Caco-2 (cell line): ENCODE results near the gene CCDC97. TPM values are rescaled to one million over a fixed set of nuclear protein-coding genes. Genes with fewer than 3 reads are reported as not detected.

Experiments
- BruUV-seq: library from RNA; stranded (reverse); fragments of 400-500 nt; replicated peaks from 2 replicates; lab custom pipeline; 2021; lab: Mats Ljungman, UMichigan
- CTCF ChIA-PET: fragments of 300-600 bp; sonication (Branson Sonifier 250); formaldehyde crosslinking; loops from one replicate; lab custom pipeline; 2022; ENCODE audit warnings: antibody characterized with exemption; lab: Charles Lee
- POLR2A ChIA-PET: fragments of 300-600 bp; sonication (Branson Sonifier 250); formaldehyde crosslinking; loops from one replicate; lab custom pipeline; 2022; ENCODE audit warnings: antibody characterized with exemption; lab: Charles Lee
- DNase-seq, 2 experiments: peaks; one replicate each; pipeline versions ENCODE4 v3.0.0 to v3.0.0-alpha.2; 2020 to 2022
- H3K27me3 ChIP-seq: replicated peaks from 2 replicates; pipeline ENCODE4 v1.6.0; 2011; ENCODE audit warnings: low read length; ENCODE audit not compliant: control insufficient read depth, insufficient read depth
- H3K36me3 ChIP-seq: 2 replicates; pipeline ENCODE4 v1.5.1; 2011; ENCODE audit warnings: low read length; ENCODE audit not compliant: control insufficient read depth, insufficient read depth
- H3K4me1 ChIP-seq: fragments of 250-450 bp; sonication (Bioruptor Pico); 2 replicates; pipeline ENCODE4 v1.5.1; 2020; ENCODE audit warnings: mild to moderate bottlenecking
- H3K4me3 ChIP-seq: 2 replicates; pipeline ENCODE4 v1.5.1; 2011; ENCODE audit warnings: low read depth, mild to moderate bottlenecking, control low read depth, low read length
- H3K9me3 ChIP-seq: fragments of 250-450 bp; sonication (Bioruptor Pico); 2 replicates; pipeline ENCODE4 v1.5.1; 2020; ENCODE audit warnings: mild to moderate bottlenecking, moderate library complexity
- H3K27ac Mint-ChIP-seq: one replicate; pipeline ENCODE4 v1.8.0; 2022; ENCODE audit warnings: mixed read lengths; ENCODE audit not compliant: unreplicated experiment
- H3K27me3 Mint-ChIP-seq: one replicate; pipeline ENCODE4 v1.8.0; 2022; ENCODE audit warnings: mixed read lengths; ENCODE audit not compliant: insufficient read depth, unreplicated experiment
- H3K36me3 Mint-ChIP-seq: one replicate; pipeline ENCODE4 v1.8.0; 2022; ENCODE audit warnings: mild to moderate bottlenecking, mixed read lengths; ENCODE audit not compliant: insufficient read depth, unreplicated experiment
- H3K4me1 Mint-ChIP-seq: one replicate; pipeline ENCODE4 v1.8.0; 2022; ENCODE audit warnings: low read depth, mixed read lengths; ENCODE audit not compliant: unreplicated experiment
- H3K4me3 Mint-ChIP-seq: one replicate; pipeline ENCODE4 v1.8.0; 2022; ENCODE audit warnings: mild to moderate bottlenecking, moderate library complexity, mixed read lengths; ENCODE audit not compliant: unreplicated experiment
- H3K9me3 Mint-ChIP-seq: one replicate; pipeline ENCODE4 v1.8.0; 2022; ENCODE audit warnings: mixed read lengths; ENCODE audit not compliant: unreplicated experiment
- CTCF ChIP-seq, 2 experiments: fragments of 200-600 bp in 1 of 2; IDR thresholded peaks; 1 replicate in 1 of 2; 2 replicates in 1 of 2; pipeline versions ENCODE4 v1.5.1 to v1.8.0; 2011 to 2022; ENCODE audit warnings: antibody characterized with exemption in 1 of 2, control low read depth in 1 of 2, inconsistent platforms in 1 of 2, low read depth in 1 of 2, low read length in 1 of 2, mild to moderate bottlenecking in 1 of 2, moderate library complexity in 1 of 2; ENCODE audit not compliant: insufficient read depth in 1 of 2, severe bottlenecking in 1 of 2, unreplicated experiment in 1 of 2
- intact Hi-C: fragments of 100-400 bp; cut with micrococcal nuclease; formaldehyde crosslinking; loops from one replicate; pipeline ENCODE4 v1.10.0; 2022; ENCODE audit not compliant: unreplicated experiment
- total RNA-seq: library from RNA; stranded (reverse); gene quantifications from 2 replicates; pipeline ENCODE4 v1.2.3, GENCODE V29; 2022

Gene CCDC97
- total RNA-seq, 1 experiment from 2014 or later: 47.1 TPM

- intact Hi-C loops: no loop called here
- peaks cover 96% of the 10 kb centered on the region for H3K36me3 Mint-ChIP-seq
- no TSS peak for BruUV-seq
- Histone ChIP-seq H3K4me1 (peaks cover 10% of the 10 kb centered on the region), H3K27me3 (no peaks in the 10 kb centered on the region), H3K9me3 (no peaks in the 10 kb centered on the region), H3K4me3 (no peak overlapping the region), H3K36me3 (peaks cover 6% of the 10 kb centered on the region)
- H3K9me3 Mint-ChIP-seq: no peaks in the 10 kb centered on the region
- H3K27ac Mint-ChIP-seq: no peak overlapping the region
- H3K27me3 Mint-ChIP-seq: no peaks in the 10 kb centered on the region
- no peak for TF ChIP-seq CTCF (IDR thresholded peaks at IDR 0.05; ENCODE audit: insufficient read depth in 1 of 2, low read depth in 1 of 2, low read length in 1 of 2, severe bottlenecking in 1 of 2, unreplicated experiment in 1 of 2)
- ChIA-PET CTCF (interaction anchor here (0.5 to 1.2 kb wide), 4 partner anchors 102 to 772 kb away, joined by 3 to 9 read pairs (median 6); no protein-coding TSS in a partner anchor), POLR2A (no interaction called here)
- H3K4me1 Mint-ChIP-seq: peaks cover 7% of the 10 kb centered on the region
- no peak for DNase-seq
- H3K4me3 Mint-ChIP-seq: no peak overlapping the region
These were observed 3.8 kb upstream of the CCDC97 start for GRCh38 chr19:41305927-41306793.

- BruUV-seq: TSS peak; percentile 31
- Mint-ChIP-seq H3K4me3 (no peak overlapping the region), H3K27ac (peak overlapping the region; percentile 10), H3K27me3 (no peaks in the 10 kb centered on the region), H3K36me3 (peaks cover 91% of the 10 kb centered on the region), H3K4me1 (peaks cover 7% of the 10 kb centered on the region), H3K9me3 (no peaks in the 10 kb centered on the region)
- Histone ChIP-seq H3K36me3 (peaks cover 6% of the 10 kb centered on the region), H3K4me1 (peaks cover 17% of the 10 kb centered on the region), H3K9me3 (no peaks in the 10 kb centered on the region), H3K4me3 (no peak overlapping the region), H3K27me3 (no peaks in the 10 kb centered on the region)
- TF ChIP-seq CTCF (IDR thresholded peaks at IDR 0.05; ENCODE audit: insufficient read depth in 1 of 2, low read depth in 1 of 2, low read length in 1 of 2, severe bottlenecking in 1 of 2, unreplicated experiment in 1 of 2): no peak
- DNase-seq: no peak
- ChIA-PET CTCF (interaction anchor here (0.6 to 1.6 kb wide), 3 partner anchors 43 to 770 kb away, joined by 3 to 7 read pairs (median 5); partner anchors contain the start of gene HNRNPUL1), POLR2A (interaction anchor here (0.5 kb wide), 1 partner anchor 128 kb away, joined by 5 read pairs; no protein-coding TSS in a partner anchor)
- intact Hi-C loops: no loop called here
These were observed 2.7 kb upstream of the CCDC97 start for GRCh38 chr19:41307090-41307875.

- TF ChIP-seq CTCF (IDR thresholded peaks at IDR 0.05; ENCODE audit: insufficient read depth in 1 of 2, low read depth in 1 of 2, low read length in 1 of 2, severe bottlenecking in 1 of 2, unreplicated experiment in 1 of 2): no peak
- no peaks in the 10 kb centered on the region for H3K9me3 Mint-ChIP-seq
- ChIA-PET POLR2A (interaction anchor here (1.3 kb wide), 1 partner anchor 44 kb away, joined by 4 read pairs; the partner anchor contains the start of gene HNRNPUL1), CTCF (interaction anchor here (1.0 to 1.6 kb wide), 2 partner anchors 44 kb away, joined by 5 to 7 read pairs; partner anchors contain the start of gene HNRNPUL1)
- no peaks in the 10 kb centered on the region for H3K27me3 ChIP-seq
- peaks cover 7% of the 10 kb centered on the region for H3K4me1 Mint-ChIP-seq
- DNase-seq: no peak
- peaks cover 8% of the 10 kb centered on the region for H3K36me3 ChIP-seq
- H3K4me3 ChIP-seq: no peak overlapping the region
- no peak overlapping the region for H3K4me3 Mint-ChIP-seq
- peaks cover 88% of the 10 kb centered on the region for H3K36me3 Mint-ChIP-seq
- H3K27ac Mint-ChIP-seq: peak overlapping the region; percentile 95
- intact Hi-C loops: loop anchor here (1.0 to 2.0 kb wide), 3 partner anchors 46 to 181 kb away; no protein-coding TSS in a partner anchor
- H3K27me3 Mint-ChIP-seq: no peaks in the 10 kb centered on the region
- peaks cover 17% of the 10 kb centered on the region for H3K4me1 ChIP-seq
- H3K9me3 ChIP-seq: no peaks in the 10 kb centered on the region
- BruUV-seq: no TSS peak
These were observed 2.0 kb upstream of the CCDC97 start for GRCh38 chr19:41307954-41308449.
